Ovary (tissue), 9 donors: Measurements from ENCODE around the gene AHR. TPM values are rescaled to one million over a fixed set of nuclear protein-coding genes. Genes with fewer than 3 reads are reported as not detected.
"Not testable (repeated sequence)": the region's sequence is repeated elsewhere in the genome, so short reads cannot be mapped to it uniquely, and the experiment has no call there.

Source experiments
- DNase-seq, 5 donors: peaks; one replicate each; pipeline ENCODE4 v3.0.0-alpha.2; 2019 to 2020
- H3K27ac ChIP-seq, 2 donors: fragments of 200-600 bp; one replicate each; pipeline versions ENCODE4 v1.5.1 to v1.8.0; 2019 to 2022
- H3K27me3 ChIP-seq: fragments of 200-600 bp; one replicate; pipeline ENCODE4 v1.8.0; 2022
- H3K36me3 ChIP-seq: fragments of 200-600 bp; sonication (generic); one replicate; pipeline ENCODE4 v1.5.1; 2019
- H3K4me1 ChIP-seq: one replicate; pipeline ENCODE4 v1.8.1; 2013; ENCODE audit warnings: mild to moderate bottlenecking, moderate library complexity; ENCODE audit not compliant: insufficient read depth
- H3K4me3 ChIP-seq: fragments of 200-600 bp; sonication (generic); one replicate; pipeline ENCODE4 v1.5.1; 2017
- H3K9me3 ChIP-seq, 2 donors: fragments of 200-600 bp in 1 of 2; sonication (generic) in 1 of 2; one replicate each; pipeline versions ENCODE4 v1.5.1 to v1.8.1; 2013 to 2019; ENCODE audit warnings: mild to moderate bottlenecking in 1 of 2, moderate library complexity in 1 of 2
- CTCF ChIP-seq, 3 donors: fragments of 450-650 bp in 2 of 3; fragments of 200-600 bp in 1 of 3; IDR thresholded peaks; one replicate each; pipeline versions ENCODE4 v1.5.1 to v1.8.0; 2016 to 2022; ENCODE audit warnings: antibody characterized with exemption in 3 of 3, mild to moderate bottlenecking in 1 of 3
- EP300 ChIP-seq: sonication (generic); formaldehyde crosslinking; IDR thresholded peaks from one replicate; pipeline ENCODE4 v1.6.1; 2017; ENCODE audit warnings: antibody characterized with exemption
- POLR2A ChIP-seq: fragments of 450-650 bp; IDR thresholded peaks from one replicate; pipeline ENCODE4 v1.6.1; 2017; ENCODE audit warnings: antibody characterized with exemption, mild to moderate bottlenecking, moderate library complexity
- WGBS, 3 donors: extraction: QIAGEN DNeasy Blood & Tissue Kit in 1 of 3; methylation state at CpG; one replicate each; pipeline versions ENCODE4 v1.1.5 to v1.1.7; 2013 to 2017; 5-methylcytosine and 5-hydroxymethylcytosine counted together
- intact Hi-C, 4 donors: fragments of 100-400 bp; cut with DNase I; formaldehyde crosslinking; loops; one replicate each; pipeline versions ENCODE4 v1.11.0 to v1.15.1; 2022 to 2023
- polyA plus RNA-seq, 2 donors: library from polyadenylated mRNA; stranded (reverse); fragments of 200-250 nt in 1 of 2; fragments of 350-450 nt in 1 of 2; fragmentation: Illumina TruSeq in 1 of 2; extraction: RNeasy Lipid Tissue Mini Kit (QIAGEN cat#74804) in 1 of 2; gene quantifications; one replicate each; pipeline ENCODE4 v1.2.3, GENCODE V29; 2013 to 2014
- total RNA-seq, 7 donors: library from RNA; depleted of rRNA in 2 of 7; stranded (reverse); fragments of >200 nt in 2 of 7; fragmentation: NEBNext Ultra II Directional in 3 of 7; extraction: Animal tissue kit (Norgen Biotek cat#: 25700) in 3 of 7; gene quantifications; one replicate each; pipeline versions ENCODE4 v1.1.0 to v1.2.4, GENCODE V29; 2016 to 2023
- donor health status: DM: no; HTN: no; CAD: no; lungs with moderate emphysema.
- donor health status: DM: no; HTN: no; CAD: no.
- donor health status: Bipolar disorder and iron deficiency.
- donor health status: DM: yes; HTN: yes; CAD: no.
- donor health status: DM: no; HTN: no; CAD: no.
- donor health status: DM: yes; HTN: yes; CAD: no.

The AHR gene
- total and polyA plus RNA-seq, 9 donors: 9.7 to 105 (median 40.9) TPM

- intact Hi-C loops: no loop called here
- no peaks in the 10 kb centered on the region for H3K4me1 ChIP-seq
- no peak for DNase-seq
- H3K9me3 ChIP-seq: no peaks in the 10 kb centered on the region
- TF ChIP-seq POLR2A (no peak), EP300 (no peak), CTCF (IDR thresholded peaks at IDR 0.05) (no peak)
- no peaks in the 10 kb centered on the region for H3K27me3 ChIP-seq
- H3K4me3 ChIP-seq: no peak overlapping the region
- H3K36me3 ChIP-seq: no peaks in the 10 kb centered on the region
- WGBS, 3 donors: 95 to 100% (median 95%) methylated on average over 1 of the region's 1 CpG
- no peak overlapping the region for H3K27ac ChIP-seq
These were observed 85.9 kb downstream of the AHR start for GRCh38 chr7:17384400-17384799.

- DNase-seq: no peak
- Histone ChIP-seq H3K4me1 (no peaks in the 10 kb centered on the region), H3K9me3 (no peaks in the 10 kb centered on the region), H3K4me3 (no peak overlapping the region), H3K36me3 (no peaks in the 10 kb centered on the region), H3K27me3 (no peaks in the 10 kb centered on the region), H3K27ac (no peak overlapping the region)
- TF ChIP-seq EP300 (no peak), POLR2A (no peak), CTCF (IDR thresholded peaks at IDR 0.05) (no peak)
- intact Hi-C loops: no loop called here
These were observed 87.2 kb downstream of the AHR start for GRCh38 chr7:17385612-17386011.

GRCh38 chr7:17390392-17390791 lies 91.9 kb downstream of the AHR start:
- Histone ChIP-seq H3K36me3 (no peaks in the 10 kb centered on the region), H3K4me1 (no peaks in the 10 kb centered on the region), H3K4me3 (no peak overlapping the region), H3K9me3 (no peaks in the 10 kb centered on the region), H3K27ac (no peak overlapping the region), H3K27me3 (no peaks in the 10 kb centered on the region)
- intact Hi-C loops: no loop called here
- DNase-seq: no peak
- WGBS, 3 donors: 54 to 64% (median 57%) methylated on average over 4 of the region's 4 CpGs
- TF ChIP-seq POLR2A (no peak), EP300 (no peak), CTCF (IDR thresholded peaks at IDR 0.05) (no peak)

- H3K27me3 ChIP-seq: no peaks in the 10 kb centered on the region
- no peak for TF ChIP-seq CTCF (IDR thresholded peaks at IDR 0.05)
- TF ChIP-seq EP300: no peak
- TF ChIP-seq POLR2A: no peak
- DNase-seq: no peak
- no peak overlapping the region for H3K4me3 ChIP-seq
- intact Hi-C loops: no loop called here
- no peaks in the 10 kb centered on the region for H3K36me3 ChIP-seq
- H3K27ac ChIP-seq: no peak overlapping the region
- WGBS, 3 donors: 93 to 98% (median 96%) methylated on average over 2 of the region's 2 CpGs
- no peaks in the 10 kb centered on the region for H3K4me1 ChIP-seq
- H3K9me3 ChIP-seq: no peaks in the 10 kb centered on the region
These were observed 92.9 kb downstream of the AHR start for GRCh38 chr7:17391366-17391765.

- intact Hi-C loops: no loop called here
- no peak overlapping the region for H3K27ac ChIP-seq
- no peak for DNase-seq
- H3K36me3 ChIP-seq: no peaks in the 10 kb centered on the region
- no peaks in the 10 kb centered on the region for H3K4me1 ChIP-seq
- H3K27me3 ChIP-seq: no peaks in the 10 kb centered on the region
- TF ChIP-seq POLR2A: no peak
- TF ChIP-seq CTCF (IDR thresholded peaks at IDR 0.05): no peak
- TF ChIP-seq EP300: no peak
- H3K4me3 ChIP-seq: no peak overlapping the region
- no peaks in the 10 kb centered on the region for H3K9me3 ChIP-seq
- 69 to 84% (median 83%) methylated on average over 1 of the region's 1 CpG for WGBS, 3 donors
These were observed 94.4 kb downstream of the AHR start for GRCh38 chr7:17392846-17393245.

GRCh38 chr7:17394563-17394962 lies 96.1 kb downstream of the AHR start:
- intact Hi-C loops, H3K4me1 ChIP-seq, H3K27me3 ChIP-seq, H3K27ac ChIP-seq, H3K9me3 ChIP-seq, H3K4me3 ChIP-seq, DNase-seq, H3K36me3 ChIP-seq: not testable (repeated sequence)
- 68 to 91% (median 81%) methylated on average over 4 of the region's 4 CpGs for WGBS, 3 donors
